Inflammatory macrophage treated with lipopolysaccharide for 1 hour (primary cell): ENCODE data around the gene CLEC1B.
A peak's percentile ranks its signal among the peaks of the same experiment; 100 is the strongest.

Experiments used
- DNase-seq, 2 donors: peaks; one replicate each; pipeline ENCODE4 v3.0.0-alpha.2; 2020 to 2022

The CLEC1B gene

GRCh38 chr12:9999016-9999415, at the start of gene CLEC1B:
Gene CLEC1B, minus strand, starts transcription at chr12:9999121. Its CDS starts 21 bp downstream, at chr12:9999100.
- DNase-seq: no peak

GRCh38 chr12:10048526-10048925, 49.6 kb upstream of the CLEC1B start:
- DNase-seq: peak; percentile 16 to 28

- no peak for DNase-seq
These were observed 43.2 kb upstream of the CLEC1B start for GRCh38 chr12:10042167-10042566.

GRCh38 chr12:10033783-10034545, 35.0 kb upstream of the CLEC1B start:
- DNase-seq: peak; percentile 26 to 83

- no peak for DNase-seq
These were observed 32.9 kb upstream of the CLEC1B start for GRCh38 chr12:10031771-10032175.

GRCh38 chr12:10031321-10031720, 32.4 kb upstream of the CLEC1B start:
- peak in 1 of 2 donors; percentile 38 for DNase-seq

- DNase-seq: no peak
These were observed 31.5 kb upstream of the CLEC1B start, which contains the start of gene CLEC9A for GRCh38 chr12:10030446-10030845. Gene CLEC9A, plus strand, starts transcription at chr12:10030682. Its CDS starts 22,006 bp downstream, at chr12:10052688.

- peak; percentile 94 to 98 for DNase-seq
These were observed 28.8 kb upstream of the CLEC1B start for GRCh38 chr12:10027721-10028120.

GRCh38 chr12:10027311-10027710, 28.4 kb upstream of the CLEC1B start:
- no peak for DNase-seq

- DNase-seq: peak in 1 of 2 donors; percentile 52
These were observed 27.7 kb upstream of the CLEC1B start for GRCh38 chr12:10026666-10027065.

GRCh38 chr12:10025236-10025635, 26.3 kb upstream of the CLEC1B start:
- peak; percentile 29 to 32 for DNase-seq

- no peak for DNase-seq
These were observed 22.4 kb upstream of the CLEC1B start for GRCh38 chr12:10021342-10021741.

- peak; percentile 39 to 51 for DNase-seq
These were observed 19.5 kb upstream of the CLEC1B start for GRCh38 chr12:10018386-10018785.

GRCh38 chr12:10016881-10017280, 18.0 kb upstream of the CLEC1B start:
- no peak for DNase-seq

GRCh38 chr12:10015450-10015849, 16.5 kb upstream of the CLEC1B start:
- DNase-seq: no peak

- DNase-seq: no peak
These were observed 13.9 kb upstream of the CLEC1B start for GRCh38 chr12:10012630-10013330.

GRCh38 chr12:10001171-10001776, 2.4 kb upstream of the CLEC1B start:
- DNase-seq: no peak

GRCh38 chr12:9992296-9992695, 6.6 kb downstream of the CLEC1B start:
- DNase-seq: peak in 1 of 2 donors; percentile 14

GRCh38 chr12:9991876-9992275, 7.0 kb downstream of the CLEC1B start:
- DNase-seq: peak; percentile 31

- DNase-seq: peak in 1 of 2 donors; percentile 53
These were observed 18.8 kb downstream of the CLEC1B start for GRCh38 chr12:9980126-9980525.

- DNase-seq: peak; percentile 47 to 72
These were observed 21.0 kb downstream of the CLEC1B start for GRCh38 chr12:9977916-9978315.

GRCh38 chr12:9976626-9977025, 22.3 kb downstream of the CLEC1B start:
- DNase-seq: peak; percentile 55 to 80

- DNase-seq: no peak
These were observed 23.3 kb downstream of the CLEC1B start for GRCh38 chr12:9975614-9976013.

- peak; percentile 68 to 84 for DNase-seq
These were observed 24.2 kb downstream of the CLEC1B start for GRCh38 chr12:9974731-9975130.
